Astrocyte (in vitro differentiated cells and primary cell): Measurements from ENCODE around the gene C18orf63. TPM values are rescaled to one million over a fixed set of nuclear protein-coding genes. Genes with fewer than 3 reads are reported as not detected.

Experiments used
- DNase-seq: peaks from one replicate; pipeline ENCODE4 v3.0.0-alpha.2; 2010; ENCODE audit warnings: low read depth
- FAIRE-seq: peaks from 2 replicates; lab custom pipeline; 2011; peaks lifted over from hg19 to GRCh38; lab: Jason Lieb, UNC
- H2AFZ ChIP-seq: 2 replicates; pipeline ENCODE4 v1.6.0; 2012; ENCODE audit warnings: low read depth, low read length, inconsistent platforms
- H3K27ac ChIP-seq: 2 replicates; pipeline ENCODE4 v1.5.1; 2011; ENCODE audit warnings: low read depth, low read length, inconsistent platforms
- H3K27me3 ChIP-seq: 2 replicates; pipeline ENCODE4 v1.6.0; 2011; ENCODE audit warnings: low read length, inconsistent platforms; ENCODE audit not compliant: insufficient read depth
- H3K36me3 ChIP-seq: 2 replicates; pipeline ENCODE4 v1.5.1; 2011; ENCODE audit warnings: low read length, inconsistent platforms; ENCODE audit not compliant: insufficient read depth
- H3K4me1 ChIP-seq: 2 replicates; pipeline ENCODE4 v1.5.1; 2011; ENCODE audit warnings: low read length, inconsistent platforms; ENCODE audit not compliant: insufficient read depth
- H3K4me2 ChIP-seq: 2 replicates; pipeline ENCODE4 v1.6.0; 2012; ENCODE audit warnings: low read length, inconsistent platforms
- H3K4me3 ChIP-seq: 2 replicates; pipeline ENCODE4 v1.5.1; 2011; ENCODE audit warnings: low read depth, mild to moderate bottlenecking, low read length, inconsistent platforms; ENCODE audit not compliant: insufficient read depth
- H3K79me2 ChIP-seq: 2 replicates; pipeline ENCODE4 v1.6.0; 2012; ENCODE audit warnings: mild to moderate bottlenecking, low read length, inconsistent platforms; ENCODE audit not compliant: insufficient read depth
- H3K9ac ChIP-seq: 2 replicates; pipeline ENCODE4 v1.6.0; 2012; ENCODE audit warnings: mild to moderate bottlenecking, low read length, inconsistent platforms
- H3K9me3 ChIP-seq: 2 replicates; pipeline ENCODE4 v1.5.1; 2012; ENCODE audit warnings: low read depth, mild to moderate bottlenecking, low read length, inconsistent platforms; ENCODE audit not compliant: insufficient read depth
- H4K20me1 ChIP-seq: 2 replicates; pipeline ENCODE4 v1.6.0; 2012; ENCODE audit warnings: low read length, inconsistent platforms; ENCODE audit not compliant: insufficient read depth
- H3K27ac Mint-ChIP-seq: one replicate; pipeline ENCODE4 v1.8.0; 2021; ENCODE audit warnings: mild to moderate bottlenecking, mixed read lengths; ENCODE audit not compliant: unreplicated experiment
- H3K27me3 Mint-ChIP-seq: one replicate; pipeline ENCODE4 v1.8.0; 2021; ENCODE audit warnings: low read depth, mixed read lengths; ENCODE audit not compliant: unreplicated experiment
- H3K36me3 Mint-ChIP-seq: one replicate; pipeline ENCODE4 v1.8.0; 2021; ENCODE audit warnings: low read depth, mixed read lengths; ENCODE audit not compliant: unreplicated experiment
- H3K4me1 Mint-ChIP-seq: one replicate; pipeline ENCODE4 v1.8.0; 2021; ENCODE audit warnings: low read depth, mixed read lengths; ENCODE audit not compliant: unreplicated experiment
- H3K4me3 Mint-ChIP-seq: one replicate; pipeline ENCODE4 v1.8.0; 2021; ENCODE audit warnings: mild to moderate bottlenecking, moderate library complexity, mixed read lengths; ENCODE audit not compliant: unreplicated experiment
- H3K9me3 Mint-ChIP-seq: one replicate; pipeline ENCODE4 v1.8.0; 2021; ENCODE audit warnings: mild to moderate bottlenecking, mixed read lengths; ENCODE audit not compliant: unreplicated experiment
- CTCF ChIP-seq: IDR thresholded peaks from 2 replicates; pipeline ENCODE4 v1.5.1; 2011; ENCODE audit warnings: low read depth, mild to moderate bottlenecking, inconsistent platforms, low read length, moderate library complexity; ENCODE audit not compliant: insufficient read depth
- EZH2 ChIP-seq: IDR thresholded peaks from 2 replicates; pipeline ENCODE4 v1.6.1; 2012; ENCODE audit warnings: mild to moderate bottlenecking, low read length, inconsistent platforms; ENCODE audit not compliant: insufficient read depth
- total RNA-seq: library from RNA; stranded (reverse); gene quantifications from 2 replicates; pipeline ENCODE4 v1.2.1, GENCODE V29; 2021

Gene C18orf63
- total RNA-seq, 1 donor from 2014 or later, result not detected

- no peaks in the 10 kb centered on the region for H3K9me3 ChIP-seq
- no peak overlapping the region for H2AFZ ChIP-seq
- H3K4me1 ChIP-seq, result no peaks in the 10 kb centered on the region
- no peak overlapping the region for H3K9ac ChIP-seq
- no peak overlapping the region for H3K4me3 ChIP-seq
- DNase-seq (no peak), FAIRE-seq (no peak)
- no peaks in the 10 kb centered on the region for H3K79me2 ChIP-seq
- H3K36me3 Mint-ChIP-seq, result no peaks in the 10 kb centered on the region
- peaks cover 24% of the 10 kb centered on the region for H3K27me3 Mint-ChIP-seq
- H3K4me1 Mint-ChIP-seq, result peaks cover 5% of the 10 kb centered on the region
- no peak overlapping the region for H3K4me3 Mint-ChIP-seq
- H3K27ac ChIP-seq, result no peak overlapping the region
- no peaks in the 10 kb centered on the region for H3K36me3 ChIP-seq
- no peaks in the 10 kb centered on the region for H4K20me1 ChIP-seq
- H3K27ac Mint-ChIP-seq, result no peak overlapping the region
- H3K9me3 Mint-ChIP-seq, result no peaks in the 10 kb centered on the region
- no peak overlapping the region for H3K4me2 ChIP-seq
- no peak for TF ChIP-seq EZH2
- no peak for TF ChIP-seq CTCF
- no peaks in the 10 kb centered on the region for H3K27me3 ChIP-seq
Measured at GRCh38 chr18:74388227-74388626, 72.6 kb downstream of the C18orf63 start.

- Histone ChIP-seq H3K79me2 (no peaks in the 10 kb centered on the region), H3K36me3 (no peaks in the 10 kb centered on the region), H3K4me2 (no peak overlapping the region), H2AFZ (no peak overlapping the region), H3K4me1 (no peaks in the 10 kb centered on the region), H3K27me3 (peaks cover 2% of the 10 kb centered on the region), H3K9ac (no peak overlapping the region), H3K27ac (no peak overlapping the region), H3K9me3 (no peaks in the 10 kb centered on the region), H4K20me1 (no peaks in the 10 kb centered on the region), H3K4me3 (no peak overlapping the region)
- peaks cover 29% of the 10 kb centered on the region for H3K27me3 Mint-ChIP-seq
- FAIRE-seq (no peak), DNase-seq (peak; percentile 23)
- no peak overlapping the region for H3K27ac Mint-ChIP-seq
- H3K4me1 Mint-ChIP-seq, result peaks cover 5% of the 10 kb centered on the region
- TF ChIP-seq EZH2 (no peak), CTCF (no peak)
- H3K4me3 Mint-ChIP-seq, result no peak overlapping the region
- H3K36me3 Mint-ChIP-seq, result no peaks in the 10 kb centered on the region
- no peaks in the 10 kb centered on the region for H3K9me3 Mint-ChIP-seq
Measured at GRCh38 chr18:74389171-74389927, 73.7 kb downstream of the C18orf63 start.

GRCh38 chr18:74389991-74390390 lies 74.4 kb downstream of the C18orf63 start:
- peaks cover 29% of the 10 kb centered on the region for H3K27me3 Mint-ChIP-seq
- no peak overlapping the region for H3K27ac Mint-ChIP-seq
- H3K4me3 Mint-ChIP-seq, result no peak overlapping the region
- FAIRE-seq (no peak), DNase-seq (no peak)
- H3K4me1 Mint-ChIP-seq, result peaks cover 5% of the 10 kb centered on the region
- Histone ChIP-seq H3K4me1 (no peaks in the 10 kb centered on the region), H3K9me3 (no peaks in the 10 kb centered on the region), H4K20me1 (no peaks in the 10 kb centered on the region), H3K9ac (no peak overlapping the region), H3K4me3 (no peak overlapping the region), H3K4me2 (no peak overlapping the region), H3K36me3 (no peaks in the 10 kb centered on the region), H3K27ac (no peak overlapping the region), H2AFZ (no peak overlapping the region), H3K27me3 (peaks cover 2% of the 10 kb centered on the region), H3K79me2 (no peaks in the 10 kb centered on the region)
- H3K9me3 Mint-ChIP-seq, result no peaks in the 10 kb centered on the region
- TF ChIP-seq EZH2 (no peak), CTCF (no peak)
- no peaks in the 10 kb centered on the region for H3K36me3 Mint-ChIP-seq
